ENCODE results near the gene DYNC1LI1. TPM values are rescaled to one million over a fixed set of nuclear protein-coding genes. Genes with fewer than 3 reads are reported as not detected.

Gene DYNC1LI1
- total and polyA plus RNA-seq, 2 experiments from 2014 or later, result 40.8 to 56.4 TPM

DNA sequence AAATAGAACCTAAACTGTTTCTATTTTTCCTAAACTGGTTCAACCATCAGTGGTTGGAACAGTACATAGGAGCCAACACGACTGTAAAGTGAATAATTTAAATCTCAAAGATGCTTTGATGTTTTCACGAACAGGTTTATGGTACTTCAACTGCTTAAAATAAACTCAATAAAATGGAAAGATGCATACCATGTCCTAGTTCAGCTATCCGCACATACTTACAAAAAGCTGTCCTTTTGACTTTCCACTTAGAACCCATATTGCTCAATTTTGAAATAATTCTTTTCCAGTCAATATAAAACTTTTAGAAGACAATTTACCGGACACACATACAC is 68.9 kb downstream of the DYNC1LI1 start:
- no peaks in the 10 kb centered on the region for H3K9me2 ChIP-seq (replicated peaks; ENCODE audit: insufficient read depth)
- H3K4me2 ChIP-seq, result peak overlapping the region; percentile 77
- H3K4me1 ChIP-seq (ENCODE audit: insufficient read depth), result peaks cover 9% of the 10 kb centered on the region
- peak overlapping the region; percentile 63 for H3K4me3 ChIP-seq
- peaks cover 47% of the 10 kb centered on the region for H3K79me2 ChIP-seq
- TF ChIP-seq EZH2phosphoT487 (IDR thresholded peaks at IDR 0.05; ENCODE audit: low read depth, severe bottlenecking, unreplicated experiment), result no peak
- TF ChIP-seq EZH2 (IDR thresholded peaks at IDR 0.05; ENCODE audit: borderline replicate concordance), result no peak
- TF ChIP-seq CTCF (IDR thresholded peaks at IDR 0.05; ENCODE audit: poor library complexity), result no peak
- H3K27me3 ChIP-seq, result no peaks in the 10 kb centered on the region
- no peaks in the 10 kb centered on the region for H3K9me3 ChIP-seq (ENCODE audit: low read depth)
- DNase-seq (ENCODE audit: low spot score), result no peak
- H3K27ac ChIP-seq, result peak overlapping the region; percentile 97
- no peaks in the 10 kb centered on the region for H3K36me3 ChIP-seq (replicated peaks; ENCODE audit: insufficient read depth, low read depth)
- H4K20me1 ChIP-seq (ENCODE audit: insufficient read depth, poor library complexity, severe bottlenecking), result no peaks in the 10 kb centered on the region
- 0% methylated on average over 4 of the region's 4 CpGs for WGBS (ENCODE audit: low lambda C conversion rate, missing lambda C conversion rate)
- peak overlapping the region; percentile 51 for H2AFZ ChIP-seq

GRCh38 chr3:32500880-32501782 is 69.5 kb downstream of the DYNC1LI1 start:
- H4K20me1 ChIP-seq (ENCODE audit: insufficient read depth, poor library complexity, severe bottlenecking), result no peaks in the 10 kb centered on the region
- WGBS (ENCODE audit: low lambda C conversion rate, missing lambda C conversion rate), result 61% methylated on average over 25 of the region's 25 CpGs

DNA sequence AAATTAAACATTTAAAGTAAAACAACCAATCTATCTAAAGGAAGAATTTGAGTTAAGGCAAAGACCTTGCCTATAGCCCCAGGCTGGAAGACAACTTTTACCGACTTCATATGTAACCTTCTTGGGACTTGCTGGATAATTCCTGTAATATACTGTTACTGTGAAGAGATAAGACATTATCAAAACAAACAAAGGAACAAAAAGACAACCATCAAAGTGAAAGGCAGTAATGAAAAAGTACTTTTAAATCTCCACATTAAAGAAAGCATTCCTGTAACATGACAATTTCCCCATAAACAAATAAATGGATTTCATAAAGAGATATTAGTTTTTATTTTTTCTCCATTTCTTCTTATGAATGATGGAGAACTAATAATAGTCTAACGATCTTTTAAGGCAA is 70.4 kb downstream of the DYNC1LI1 start:
- H2AFZ ChIP-seq, result no peak overlapping the region
- 38% methylated on average over 2 of the region's 2 CpGs for WGBS (ENCODE audit: low lambda C conversion rate, missing lambda C conversion rate)
- peaks cover 9% of the 10 kb centered on the region for H3K4me1 ChIP-seq (ENCODE audit: insufficient read depth)
- peaks cover 6% of the 10 kb centered on the region for H4K20me1 ChIP-seq (ENCODE audit: insufficient read depth, poor library complexity, severe bottlenecking)
- no peaks in the 10 kb centered on the region for H3K9me2 ChIP-seq (replicated peaks; ENCODE audit: insufficient read depth)
- peaks cover 62% of the 10 kb centered on the region for H3K79me2 ChIP-seq
- no peaks in the 10 kb centered on the region for H3K36me3 ChIP-seq (replicated peaks; ENCODE audit: insufficient read depth, low read depth)
- H3K4me2 ChIP-seq, result peak overlapping the region; percentile 77
- no peaks in the 10 kb centered on the region for H3K9me3 ChIP-seq (ENCODE audit: low read depth)
- no peaks in the 10 kb centered on the region for H3K27me3 ChIP-seq
- TF ChIP-seq EZH2phosphoT487 (IDR thresholded peaks at IDR 0.05; ENCODE audit: low read depth, severe bottlenecking, unreplicated experiment) (no peak), EZH2 (IDR thresholded peaks at IDR 0.05; ENCODE audit: borderline replicate concordance) (no peak), CTCF (IDR thresholded peaks at IDR 0.05; ENCODE audit: poor library complexity) (no peak)
- no peak for DNase-seq (ENCODE audit: low spot score)
- H3K4me3 ChIP-seq, result no peak overlapping the region
- peak overlapping the region; percentile 97 for H3K27ac ChIP-seq

More at GRCh38 chr3:32500880-32501782, 69.5 kb downstream of the DYNC1LI1 start:
- Histone ChIP-seq H3K36me3 (replicated peaks; ENCODE audit: insufficient read depth, low read depth) (no peaks in the 10 kb centered on the region), H3K27me3 (no peaks in the 10 kb centered on the region), H3K9me3 (ENCODE audit: low read depth) (no peaks in the 10 kb centered on the region), H3K79me2 (peaks cover 53% of the 10 kb centered on the region), H3K27ac (peak overlapping the region; percentile 97), H2AFZ (no peak overlapping the region), H3K9me2 (replicated peaks; ENCODE audit: insufficient read depth) (no peaks in the 10 kb centered on the region), H3K4me3 (peak overlapping the region; percentile 63), H3K4me1 (ENCODE audit: insufficient read depth) (peaks cover 9% of the 10 kb centered on the region), H3K4me2 (peak overlapping the region; percentile 77)
- no peak for DNase-seq (ENCODE audit: low spot score)
- TF ChIP-seq EZH2phosphoT487 (IDR thresholded peaks at IDR 0.05; ENCODE audit: low read depth, severe bottlenecking, unreplicated experiment) (no peak), CTCF (IDR thresholded peaks at IDR 0.05; ENCODE audit: poor library complexity) (no peak), EZH2 (IDR thresholded peaks at IDR 0.05; ENCODE audit: borderline replicate concordance) (no peak)

Data from hepatocyte (in vitro differentiated cells).